Kidney (tissue), 14 donors: ENCODE data around the gene KRTAP12-1. TPM values are rescaled to one million over a fixed set of nuclear protein-coding genes. Genes with fewer than 3 reads are reported as not detected.
A peak's percentile ranks its signal among the peaks of the same experiment; 100 is the strongest.

Source experiments
- DNase-seq, 5 donors: peaks; one replicate each; pipeline ENCODE4 v3.0.0-alpha.2; 2013 to 2020
- FAIRE-seq: peaks from 2 replicates; lab custom pipeline; 2012; peaks lifted over from hg19 to GRCh38; lab: Jason Lieb, UNC
- H3K27ac ChIP-seq, 2 donors: one replicate each; pipeline ENCODE4 v1.7.0; 2013; ENCODE audit warnings: low read depth in 2 of 2, low read length in 2 of 2, inconsistent platforms in 1 of 2
- H3K27me3 ChIP-seq: one replicate; pipeline ENCODE4 v1.7.1; 2013; ENCODE audit warnings: low read length, inconsistent platforms; ENCODE audit not compliant: control insufficient read depth, insufficient read depth
- H3K36me3 ChIP-seq, 3 donors: one replicate each; pipeline versions ENCODE4 v1.7.0 to v1.7.1; 2013; ENCODE audit warnings: low read length in 3 of 3, control low read depth in 1 of 3, inconsistent platforms in 1 of 3; ENCODE audit not compliant: insufficient read depth in 3 of 3, control insufficient read depth in 2 of 3
- H3K4me1 ChIP-seq, 3 donors: one replicate each; pipeline versions ENCODE4 v1.7.0 to v1.7.1; 2013; ENCODE audit warnings: low read length in 3 of 3, inconsistent platforms in 1 of 3, low read depth in 1 of 3; ENCODE audit not compliant: control insufficient read depth in 2 of 3, insufficient read depth in 2 of 3
- H3K4me3 ChIP-seq, 3 donors: one replicate each; pipeline versions ENCODE4 v1.7.0 to v1.8.1; 2013; ENCODE audit warnings: low read length in 3 of 3, control low read depth in 1 of 3, inconsistent platforms in 1 of 3
- H3K9ac ChIP-seq, 3 donors: one replicate each; pipeline versions ENCODE4 v1.7.0 to v1.7.1; 2013; ENCODE audit warnings: low read length in 3 of 3, control low read depth in 1 of 3, inconsistent platforms in 1 of 3
- H3K9me3 ChIP-seq, 3 donors: one replicate each; pipeline versions ENCODE4 v1.7.0 to v1.7.1; 2013; ENCODE audit warnings: low read length in 3 of 3, control low read depth in 1 of 3, inconsistent platforms in 1 of 3; ENCODE audit not compliant: control insufficient read depth in 2 of 3, insufficient read depth in 1 of 3
- intact Hi-C: fragments of 100-400 bp; cut with DNase I; formaldehyde crosslinking; loops from one replicate; pipeline ENCODE4 v1.11.1; 2022
- polyA plus RNA-seq: library from polyadenylated mRNA; stranded (reverse); fragments of 350-450 nt; fragmentation: Illumina TruSeq; extraction: RNeasy Lipid Tissue Mini Kit (QIAGEN cat#74804); gene quantifications from one replicate; pipeline ENCODE4 v1.2.3, GENCODE V29; 2014; ENCODE audit warnings: low read depth, low replicate concordance; ENCODE audit not compliant: insufficient read depth
- total RNA-seq: library from RNA; stranded (reverse); fragmentation: NEBNext Ultra II Directional; extraction: Animal tissue kit (Norgen Biotek cat#: 25700); gene quantifications from one replicate; pipeline ENCODE4 v1.2.1, GENCODE V29; 2021
- TF ChIP-seq, protein P1 (sequence below): IDR thresholded peaks from 3 replicates; pipeline ENCODE4 v1.5.1; 2012; ENCODE audit warnings: mild to moderate bottlenecking, moderate library complexity, borderline replicate concordance; ENCODE audit not compliant: insufficient read depth; ENCODE audit errors: extremely low read depth
- donor health status: control.
- donor health status: control.
- donor health status: control.
- donor health status: control.
- donor health status: control.
- donor health status: DM: yes; HTN: yes; CAD: no.
- donor health status: Normal renal cell carcinoma (clear cell type).

KRTAP12-1 gene
- total and polyA plus RNA-seq, 2 donors from 2014 or later: not detected

DNA sequence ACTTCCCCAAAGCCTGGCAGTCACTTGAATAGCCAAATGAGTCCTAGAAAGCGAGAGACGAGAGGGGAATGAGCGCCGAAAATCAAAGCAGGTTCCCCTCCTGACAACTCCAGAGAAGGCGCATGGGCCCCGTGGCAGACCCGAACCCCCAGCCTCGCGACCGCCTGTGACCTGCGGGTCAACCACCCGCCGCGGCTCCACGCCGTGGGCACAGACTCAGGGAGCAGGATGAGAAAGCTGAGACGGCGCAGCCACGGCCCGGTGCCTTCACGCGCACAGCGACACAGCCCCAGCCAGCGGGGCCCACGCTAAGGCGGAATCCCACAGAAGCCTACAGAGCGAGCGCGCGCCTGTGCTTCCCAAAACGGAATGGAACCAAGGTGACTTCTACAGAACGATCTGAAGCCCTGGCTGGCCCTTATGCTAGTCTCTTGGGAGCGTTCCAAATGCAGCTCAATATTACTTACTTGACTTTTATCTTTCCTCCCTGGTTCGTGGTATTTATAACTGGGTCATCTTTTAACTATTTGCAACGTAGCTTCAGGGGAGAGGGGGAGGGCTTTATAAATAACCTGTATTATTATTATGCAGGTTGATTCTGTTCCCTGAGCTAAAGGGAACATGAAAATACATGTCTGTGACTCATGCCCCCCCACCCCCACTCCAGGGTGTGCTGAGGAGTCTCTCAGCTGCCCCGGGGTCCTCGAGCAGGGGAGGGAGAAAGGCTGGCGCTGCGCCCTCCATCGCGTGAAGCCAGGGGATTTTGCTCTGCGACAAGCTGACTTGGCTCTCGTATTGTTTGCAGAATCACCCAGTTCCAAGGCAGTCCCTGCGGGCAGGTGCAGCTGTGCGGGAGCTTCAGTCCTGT is 27.7 kb upstream of the KRTAP12-1 start:
- peaks cover 34% of the 10 kb centered on the region for H3K27me3 ChIP-seq
- no peak for FAIRE-seq

DNA sequence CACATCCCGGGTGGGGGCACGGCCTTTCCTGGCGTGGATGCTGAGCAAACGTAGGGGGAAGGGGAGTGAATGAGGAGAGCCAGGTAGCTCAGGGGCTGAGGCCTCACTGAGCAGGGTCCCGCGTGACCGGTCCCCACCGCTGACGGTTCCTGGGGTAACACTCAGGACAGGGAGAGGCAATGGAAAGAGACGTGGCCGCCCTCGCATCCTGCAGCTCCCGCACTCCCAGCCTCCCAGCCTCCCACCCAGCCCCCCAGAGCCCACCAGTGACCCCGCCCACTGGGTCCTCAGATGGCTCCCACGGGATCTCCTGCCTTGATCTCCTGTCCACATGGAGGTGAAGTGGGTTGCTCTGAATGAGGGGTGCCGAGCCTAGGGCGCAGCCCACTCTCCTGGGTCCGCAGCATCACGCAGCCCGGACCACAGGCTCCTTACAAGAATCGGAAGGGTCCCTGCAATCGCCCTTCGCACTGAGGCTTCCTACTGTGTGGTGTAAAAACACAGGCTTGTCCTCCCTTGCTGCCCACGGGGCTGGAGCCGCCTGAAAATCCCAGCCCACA is 27.0 kb upstream of the KRTAP12-1 start:
- FAIRE-seq: no peak
- no peak overlapping the region for H3K27ac ChIP-seq

More for the DNA sequence above, 27.7 kb upstream of the KRTAP12-1 start:
- intact Hi-C loops: no loop called here
- no peak overlapping the region for H3K4me3 ChIP-seq
- H3K4me1 ChIP-seq: no peaks in the 10 kb centered on the region
- TF ChIP-seq, protein P1, sequence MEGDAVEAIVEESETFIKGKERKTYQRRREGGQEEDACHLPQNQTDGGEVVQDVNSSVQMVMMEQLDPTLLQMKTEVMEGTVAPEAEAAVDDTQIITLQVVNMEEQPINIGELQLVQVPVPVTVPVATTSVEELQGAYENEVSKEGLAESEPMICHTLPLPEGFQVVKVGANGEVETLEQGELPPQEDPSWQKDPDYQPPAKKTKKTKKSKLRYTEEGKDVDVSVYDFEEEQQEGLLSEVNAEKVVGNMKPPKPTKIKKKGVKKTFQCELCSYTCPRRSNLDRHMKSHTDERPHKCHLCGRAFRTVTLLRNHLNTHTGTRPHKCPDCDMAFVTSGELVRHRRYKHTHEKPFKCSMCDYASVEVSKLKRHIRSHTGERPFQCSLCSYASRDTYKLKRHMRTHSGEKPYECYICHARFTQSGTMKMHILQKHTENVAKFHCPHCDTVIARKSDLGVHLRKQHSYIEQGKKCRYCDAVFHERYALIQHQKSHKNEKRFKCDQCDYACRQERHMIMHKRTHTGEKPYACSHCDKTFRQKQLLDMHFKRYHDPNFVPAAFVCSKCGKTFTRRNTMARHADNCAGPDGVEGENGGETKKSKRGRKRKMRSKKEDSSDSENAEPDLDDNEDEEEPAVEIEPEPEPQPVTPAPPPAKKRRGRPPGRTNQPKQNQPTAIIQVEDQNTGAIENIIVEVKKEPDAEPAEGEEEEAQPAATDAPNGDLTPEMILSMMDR: no peak
- no peaks in the 10 kb centered on the region for H3K36me3 ChIP-seq
- H3K27ac ChIP-seq: no peak overlapping the region
- no peaks in the 10 kb centered on the region for H3K9me3 ChIP-seq
- H3K9ac ChIP-seq: no peak overlapping the region
- DNase-seq: peak in 3 of 5 donors; percentile 9 to 76 (median 45)

DNA sequence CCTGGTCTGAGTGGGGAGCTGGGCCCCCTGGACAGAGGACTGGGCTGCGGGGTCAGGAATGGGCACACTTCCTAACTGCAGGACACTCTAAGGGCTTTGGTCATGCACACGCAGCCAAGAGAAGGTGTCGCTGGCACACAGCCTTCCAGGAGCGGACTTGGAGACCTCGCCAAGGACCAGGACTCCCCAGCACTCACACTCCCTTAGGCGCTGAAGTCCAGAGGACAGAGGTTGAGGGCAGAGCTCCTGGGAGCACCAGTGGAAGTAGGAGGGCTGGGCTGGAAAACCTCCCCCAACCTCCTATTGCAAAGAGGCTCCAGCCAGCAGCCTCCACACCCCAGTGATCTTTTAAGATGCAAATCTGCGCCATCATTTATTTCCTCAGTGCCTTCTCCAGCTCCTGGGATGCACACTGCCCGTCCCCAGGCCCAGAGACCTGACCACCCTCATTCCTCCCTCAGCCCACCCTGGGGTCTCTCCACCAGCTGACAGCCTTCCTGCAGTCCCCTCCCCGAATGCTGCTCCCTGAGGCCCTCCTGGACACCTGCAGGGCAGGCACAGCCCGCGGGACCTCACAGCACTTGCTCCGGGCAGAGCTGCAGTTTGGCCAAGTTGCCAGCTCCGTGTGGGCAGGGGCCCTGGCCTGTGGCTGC is 26.4 kb upstream of the KRTAP12-1 start:
- H3K9me3 ChIP-seq: no peaks in the 10 kb centered on the region
- peak in 2 of 5 donors; percentile 47 to 61 for DNase-seq
- TF ChIP-seq, protein P1: no peak

More for the DNA sequence above, 27.0 kb upstream of the KRTAP12-1 start:
- Histone ChIP-seq H3K9ac (no peak overlapping the region), H3K4me1 (no peaks in the 10 kb centered on the region), H3K27me3 (peaks cover 38% of the 10 kb centered on the region), H3K9me3 (no peaks in the 10 kb centered on the region), H3K36me3 (no peaks in the 10 kb centered on the region), H3K4me3 (no peak overlapping the region)
- TF ChIP-seq, protein P1: no peak
- peak in 3 of 5 donors; percentile 7 to 45 (median 38) for DNase-seq
- intact Hi-C loops: no loop called here

More for the DNA sequence above, 26.4 kb upstream of the KRTAP12-1 start:
- intact Hi-C loops: no loop called here
- H3K27ac ChIP-seq: no peak overlapping the region
- H3K9ac ChIP-seq: no peak overlapping the region
- H3K27me3 ChIP-seq: peaks cover 38% of the 10 kb centered on the region
- no peak overlapping the region for H3K4me3 ChIP-seq
- no peaks in the 10 kb centered on the region for H3K4me1 ChIP-seq
- H3K36me3 ChIP-seq: no peaks in the 10 kb centered on the region
- FAIRE-seq: no peak
